IMR-90 (cell line): Measurements from ENCODE around the gene GABRD. TPM values are rescaled to one million over a fixed set of nuclear protein-coding genes. Genes with fewer than 3 reads are reported as not detected.

Experiments
- ATAC-seq: fragments of 200-7000 bp; cut with Tn5 transposase; 2 replicates; pipeline ENCODE4 v1.9.1; 2020; ENCODE audit warnings: low read depth, mild to moderate bottlenecking, moderate library complexity
- BruUV-seq: library from RNA; stranded (reverse); fragments of 400-500 nt; replicated peaks from 2 replicates; lab custom pipeline; 2021; lab: Mats Ljungman, UMichigan
- CTCF ChIA-PET: fragments of 300-600 bp; formaldehyde crosslinking; extraction: SDS; loops from one replicate; lab custom pipeline; 2021; ENCODE audit warnings: antibody characterized with exemption; lab: Yijun Ruan, JAX
- POLR2A ChIA-PET: fragments of 300-600 bp; sonication (Branson Sonifier 250); formaldehyde crosslinking; loops from one replicate; lab custom pipeline; 2022; ENCODE audit warnings: antibody characterized with exemption; ENCODE audit not compliant: unreplicated experiment; lab: Charles Lee
- DNase-seq: peaks from one replicate; pipeline ENCODE4 v3.0.0; 2013
- H2AFZ ChIP-seq: replicated peaks from 2 replicates; pipeline ENCODE3; 2013; ENCODE audit warnings: low read length, mild to moderate bottlenecking; ENCODE audit not compliant: poor library complexity
- H2AK5ac ChIP-seq: 2 replicates; pipeline ENCODE4 v1.6.1; 2013; ENCODE audit warnings: low read depth, low read length, inconsistent platforms
- H2AK9ac ChIP-seq: replicated peaks from 2 replicates; pipeline ENCODE3; 2013; ENCODE audit warnings: mild to moderate bottlenecking, low read depth, low read length, moderate library complexity; ENCODE audit not compliant: poor library complexity
- H2BK120ac ChIP-seq: 2 replicates; pipeline ENCODE4 v1.6.1; 2013; ENCODE audit warnings: low read depth, low read length, inconsistent platforms
- H2BK15ac ChIP-seq: 3 replicates; pipeline ENCODE4 v1.6.1; 2013; ENCODE audit warnings: low read depth, low read length, inconsistent platforms
- H2BK20ac ChIP-seq: 2 replicates; pipeline ENCODE4 v1.6.1; 2013; ENCODE audit warnings: low read depth, mild to moderate bottlenecking, inconsistent platforms, low read length, moderate library complexity
- H2BK5ac ChIP-seq: 2 replicates; pipeline ENCODE4 v1.6.1; 2013; ENCODE audit warnings: mild to moderate bottlenecking, low read depth, low read length, inconsistent platforms; ENCODE audit not compliant: poor library complexity, severe bottlenecking
- H3K14ac ChIP-seq: replicated peaks from 2 replicates; pipeline ENCODE4 v1.6.1; 2013; ENCODE audit warnings: low read depth, low read length, inconsistent platforms
- H3K18ac ChIP-seq: 2 replicates; pipeline ENCODE4 v1.6.1; 2013; ENCODE audit warnings: low read depth, low read length, control low read depth
- H3K23ac ChIP-seq: 2 replicates; pipeline ENCODE4 v1.6.1; 2013; ENCODE audit warnings: low read depth, low read length, inconsistent platforms
- H3K27ac ChIP-seq: 2 replicates; pipeline ENCODE4 v1.5.1; 2013; ENCODE audit warnings: mild to moderate bottlenecking, control low read depth, low read length; ENCODE audit not compliant: insufficient read depth
- H3K27me3 ChIP-seq: 2 replicates; pipeline ENCODE4 v1.6.1; 2013; ENCODE audit warnings: low read length; ENCODE audit not compliant: control insufficient read depth, insufficient read depth
- H3K36me3 ChIP-seq: 2 replicates; pipeline ENCODE4 v1.6.1; 2013; ENCODE audit warnings: low read length, mixed read lengths; ENCODE audit not compliant: control insufficient read depth, insufficient read depth
- H3K4ac ChIP-seq: 2 replicates; pipeline ENCODE4 v1.6.1; 2013; ENCODE audit warnings: low read depth, low read length, inconsistent platforms
- H3K4me1 ChIP-seq: 2 replicates; pipeline ENCODE4 v1.6.1; 2013; ENCODE audit warnings: low read length, mixed read lengths; ENCODE audit not compliant: control insufficient read depth, insufficient read depth
- H3K4me2 ChIP-seq: 2 replicates; pipeline ENCODE4 v1.6.1; 2013; ENCODE audit warnings: low read depth, mild to moderate bottlenecking, control low read depth, low read length, moderate library complexity
- H3K4me3 ChIP-seq: 2 replicates; pipeline ENCODE4 v1.5.1; 2013; ENCODE audit warnings: low read depth, mild to moderate bottlenecking, control low read depth, low read length, moderate library complexity; ENCODE audit not compliant: insufficient read depth
- H3K56ac ChIP-seq: 2 replicates; pipeline ENCODE4 v1.6.1; 2013; ENCODE audit warnings: low read length, inconsistent platforms; ENCODE audit not compliant: insufficient read depth; ENCODE audit errors: extremely low read depth
- H3K79me1 ChIP-seq, 2 experiments: 2 replicates each; pipeline ENCODE4 v1.6.1; 2013; ENCODE audit warnings: low read length in 2 of 2, inconsistent platforms in 1 of 2, low read depth in 1 of 2
- H3K9ac ChIP-seq: 2 replicates; pipeline ENCODE4 v1.6.1; 2013; ENCODE audit warnings: low read depth, low read length, control low read depth
- H3K9me1 ChIP-seq: 2 replicates; pipeline ENCODE4 v1.6.1; 2013; ENCODE audit warnings: low read length, inconsistent platforms; ENCODE audit not compliant: insufficient read depth
- H3K9me3 ChIP-seq: 2 replicates; pipeline ENCODE4 v1.6.1; 2013; ENCODE audit warnings: low read length; ENCODE audit not compliant: control insufficient read depth, insufficient read depth
- H4K20me1 ChIP-seq: 2 replicates; pipeline ENCODE4 v1.6.1; 2013; ENCODE audit warnings: low read length, inconsistent platforms; ENCODE audit not compliant: insufficient read depth
- H4K5ac ChIP-seq: 2 replicates; pipeline ENCODE4 v1.6.1; 2013; ENCODE audit warnings: mild to moderate bottlenecking, low read depth, low read length, control low read depth
- H4K8ac ChIP-seq, 2 experiments: 2 replicates each; pipeline ENCODE4 v1.6.1; 2013; ENCODE audit warnings: low read depth in 2 of 2, low read length in 2 of 2, control low read depth in 1 of 2, inconsistent platforms in 1 of 2
- H4K91ac ChIP-seq: 2 replicates; pipeline ENCODE4 v1.6.1; 2013; ENCODE audit warnings: low read depth, low read length, inconsistent platforms; ENCODE audit not compliant: insufficient read depth
- BHLHE40 ChIP-seq: fragments of 150-350 bp; IDR thresholded peaks from 2 replicates; pipeline ENCODE4 v1.6.1; 2016; ENCODE audit warnings: mild to moderate bottlenecking, low read depth, low read length
- CEBPB ChIP-seq: IDR thresholded peaks from 2 replicates; pipeline ENCODE4 v1.6.1; 2012; ENCODE audit warnings: low read depth, low read length, improper control_type of control experiment
- CHD1 ChIP-seq: IDR thresholded peaks from 2 replicates; pipeline ENCODE4 v1.6.1; 2012; ENCODE audit warnings: low read depth, low read length, improper control_type of control experiment
- CTCF ChIP-seq: conservative IDR thresholded peaks from 2 replicates; pipeline ENCODE4 v1.5.1; 2012; ENCODE audit warnings: mild to moderate bottlenecking, low read depth, low read length, improper control_type of control experiment
- ELK1 ChIP-seq: fragments of 150-350 bp; IDR thresholded peaks from 2 replicates; pipeline ENCODE4 v1.6.1; 2016; ENCODE audit warnings: low read depth, mild to moderate bottlenecking, low read length, moderate library complexity, borderline replicate concordance
- FOS ChIP-seq: fragments of 150-350 bp; IDR thresholded peaks from 2 replicates; pipeline ENCODE4 v1.6.1; 2016; ENCODE audit warnings: low read depth, low read length
- MAFK ChIP-seq: IDR thresholded peaks from 2 replicates; pipeline ENCODE4 v1.6.1; 2012; ENCODE audit warnings: low read depth, low read length, improper control_type of control experiment
- MAZ ChIP-seq: IDR thresholded peaks from 2 replicates; pipeline ENCODE4 v1.6.1; 2012; ENCODE audit warnings: low read depth, mild to moderate bottlenecking, low read length, improper control_type of control experiment, moderate library complexity, borderline replicate concordance
- MXI1 ChIP-seq: IDR thresholded peaks from 2 replicates; pipeline ENCODE4 v1.6.1; 2012; ENCODE audit warnings: low read depth, mild to moderate bottlenecking, low read length, moderate library complexity, borderline replicate concordance
- NFE2L2 ChIP-seq: fragments of 150-350 bp; IDR thresholded peaks from 2 replicates; pipeline ENCODE4 v1.6.1; 2016; ENCODE audit warnings: low read depth, mild to moderate bottlenecking, low read length
- POLR2A ChIP-seq: IDR thresholded peaks from 2 replicates; pipeline ENCODE4 v1.6.1; 2012; ENCODE audit warnings: mild to moderate bottlenecking, low read depth, low read length
- RAD21 ChIP-seq: IDR thresholded peaks from 2 replicates; pipeline ENCODE4 v1.6.1; 2012; ENCODE audit warnings: low read length, improper control_type of control experiment
- RCOR1 ChIP-seq: IDR thresholded peaks from 2 replicates; pipeline ENCODE4 v1.6.1; 2012; ENCODE audit warnings: mild to moderate bottlenecking, low read length, improper control_type of control experiment; ENCODE audit not compliant: insufficient replicate concordance
- RFX5 ChIP-seq: IDR thresholded peaks from 2 replicates; pipeline ENCODE4 v1.8.0; 2012; ENCODE audit warnings: low read depth, mild to moderate bottlenecking, low read length, moderate library complexity
- SMC3 ChIP-seq: fragments of 150-350 bp; IDR thresholded peaks from 2 replicates; pipeline ENCODE4 v1.6.1; 2016; ENCODE audit warnings: low read depth, mild to moderate bottlenecking, antibody characterized with exemption, low read length, moderate library complexity
- USF2 ChIP-seq: fragments of 150-350 bp; IDR thresholded peaks from 2 replicates; pipeline ENCODE4 v1.6.1; 2017; ENCODE audit warnings: mild to moderate bottlenecking, antibody characterized with exemption, low read length, low read depth
- WGBS, 2 experiments: methylation state at CpG; one replicate each; pipeline versions ENCODE4 v1.1.5 to v1.1.7; 2013; ENCODE audit warnings: missing lambda C conversion rate in 2 of 2; ENCODE audit not compliant: insufficient read length in 1 of 2; ENCODE audit errors: extremely low coverage in 2 of 2; 5-methylcytosine and 5-hydroxymethylcytosine counted together
- dilution Hi-C: fragments of 300-500 bp; cut with HindIII; formaldehyde crosslinking; loops from one replicate; pipeline ENCODE4 v1.14.3; 2018; ENCODE audit warnings: low sequenced_read_pairs; ENCODE audit not compliant: unreplicated experiment
- in situ Hi-C: fragments of 300-500 bp; cut with MboI; formaldehyde crosslinking; loops from 3 replicates; pipeline ENCODE4 v1.14.3; 2019; ENCODE audit warnings: low sequenced_read_pairs, inconsistent platforms, mixed read lengths
- intact Hi-C: fragments of 100-400 bp; cut with micrococcal nuclease; formaldehyde crosslinking; loops from 2 replicates; pipeline ENCODE4 v1.10.0; 2022
- polyA plus RNA-seq, 3 experiments: library from polyadenylated mRNA; depleted of rRNA; stranded (reverse); fragments of >200 nt; gene quantifications; 2 replicates each; pipeline ENCODE4 v1.2.3, GENCODE V29; 2012; ENCODE audit warnings: low replicate concordance in 1 of 3
- total RNA-seq: library from RNA; depleted of rRNA; stranded (reverse); fragments of >200 nt; gene quantifications from 2 replicates; pipeline ENCODE4 v1.2.3, GENCODE V29; 2012

GABRD gene
- total and polyA plus RNA-seq, 2 of the 4 experiments (the other 2 are of a cell fraction), result not detected

- H3K56ac ChIP-seq, result no peak overlapping the region
- no TSS peak for BruUV-seq
- ChIA-PET POLR2A (no interaction called here), CTCF (no interaction called here)
- no peak overlapping the region for H2BK20ac ChIP-seq
- no peak overlapping the region for H3K9ac ChIP-seq
- H4K91ac ChIP-seq, result no peak overlapping the region
- H3K79me1 ChIP-seq, result no peaks in the 10 kb centered on the region
- no peaks in the 10 kb centered on the region for H3K36me3 ChIP-seq
- H3K14ac ChIP-seq, result no peak overlapping the region
- H2AK5ac ChIP-seq, result no peak overlapping the region
- H3K4me3 ChIP-seq, result no peak overlapping the region
- no peak overlapping the region for H3K23ac ChIP-seq
- intact Hi-C loops, result no loop called here
- ATAC-seq (no peak), DNase-seq (no peak)
- in situ Hi-C loops, result no loop called here
- H2BK15ac ChIP-seq, result no peak overlapping the region
- H3K27ac ChIP-seq, result no peak overlapping the region
- no peak overlapping the region for H3K4me2 ChIP-seq
- H3K9me3 ChIP-seq, result peaks cover 8% of the 10 kb centered on the region; the same call in 1 of the 2 replicates
- TF ChIP-seq MAFK, result no peak
- no peak for TF ChIP-seq USF2
- no peak for TF ChIP-seq SMC3
- no peak for TF ChIP-seq MXI1
- TF ChIP-seq POLR2A, result no peak
- TF ChIP-seq MAZ, result no peak
- no peak for TF ChIP-seq CTCF
- no peak for TF ChIP-seq NFE2L2
- TF ChIP-seq FOS, result no peak
- TF ChIP-seq RCOR1, result no peak
- TF ChIP-seq RAD21, result no peak
- TF ChIP-seq ELK1, result no peak
- TF ChIP-seq CHD1, result no peak
- no peak for TF ChIP-seq BHLHE40
- no peak for TF ChIP-seq CEBPB
- no peak for TF ChIP-seq RFX5
- dilution Hi-C loops, result no loop called here
- no peak overlapping the region for H3K18ac ChIP-seq
- H4K20me1 ChIP-seq, result no peaks in the 10 kb centered on the region
- no peak overlapping the region for H4K8ac ChIP-seq
- H3K27me3 ChIP-seq, result peaks cover 10% of the 10 kb centered on the region; the same call in 1 of the 2 replicates
- WGBS, 2 experiments, result 89% methylated on average over 31 of the region's 42 CpGs; no CpG with 5 or more reads in 1 of the 2 experiments
- no peak overlapping the region for H4K5ac ChIP-seq
- no peak overlapping the region for H2AK9ac ChIP-seq
- H2AFZ ChIP-seq, result no peak overlapping the region
- no peak overlapping the region for H2BK5ac ChIP-seq
- no peaks in the 10 kb centered on the region for H3K4me1 ChIP-seq
- no peak overlapping the region for H3K4ac ChIP-seq
- H2BK120ac ChIP-seq, result no peak overlapping the region
- no peaks in the 10 kb centered on the region for H3K9me1 ChIP-seq
These were observed 38.5 kb upstream of the GABRD start for GRCh38 chr1:1980467-1981141.
